ENCODE results near the gene ITGBL1.

GRCh38 chr13:101673360-101674105 is 221.1 kb downstream of the ITGBL1 start:
- no peak for TF ChIP-seq CTCF (IDR thresholded peaks at IDR 0.05)
- no peak for TF ChIP-seq POLR2A (IDR thresholded peaks at IDR 0.05)

Measured in suprapubic skin (tissue), 3 donors.